VCaP (cell line): Measurements from ENCODE around the gene TRPM3.

ENCODE experiments used
- H3K27ac ChIP-seq: fragments of 450-650 bp; 2 replicates; pipeline ENCODE4 v1.5.1; 2017
- TF ChIP-seq, protein P1 (sequence below): fragments of 450-650 bp; conservative IDR thresholded peaks from 2 replicates; pipeline ENCODE4 v1.5.1; 2017; ENCODE audit warnings: mild to moderate bottlenecking, moderate library complexity

TRPM3 gene

DNA sequence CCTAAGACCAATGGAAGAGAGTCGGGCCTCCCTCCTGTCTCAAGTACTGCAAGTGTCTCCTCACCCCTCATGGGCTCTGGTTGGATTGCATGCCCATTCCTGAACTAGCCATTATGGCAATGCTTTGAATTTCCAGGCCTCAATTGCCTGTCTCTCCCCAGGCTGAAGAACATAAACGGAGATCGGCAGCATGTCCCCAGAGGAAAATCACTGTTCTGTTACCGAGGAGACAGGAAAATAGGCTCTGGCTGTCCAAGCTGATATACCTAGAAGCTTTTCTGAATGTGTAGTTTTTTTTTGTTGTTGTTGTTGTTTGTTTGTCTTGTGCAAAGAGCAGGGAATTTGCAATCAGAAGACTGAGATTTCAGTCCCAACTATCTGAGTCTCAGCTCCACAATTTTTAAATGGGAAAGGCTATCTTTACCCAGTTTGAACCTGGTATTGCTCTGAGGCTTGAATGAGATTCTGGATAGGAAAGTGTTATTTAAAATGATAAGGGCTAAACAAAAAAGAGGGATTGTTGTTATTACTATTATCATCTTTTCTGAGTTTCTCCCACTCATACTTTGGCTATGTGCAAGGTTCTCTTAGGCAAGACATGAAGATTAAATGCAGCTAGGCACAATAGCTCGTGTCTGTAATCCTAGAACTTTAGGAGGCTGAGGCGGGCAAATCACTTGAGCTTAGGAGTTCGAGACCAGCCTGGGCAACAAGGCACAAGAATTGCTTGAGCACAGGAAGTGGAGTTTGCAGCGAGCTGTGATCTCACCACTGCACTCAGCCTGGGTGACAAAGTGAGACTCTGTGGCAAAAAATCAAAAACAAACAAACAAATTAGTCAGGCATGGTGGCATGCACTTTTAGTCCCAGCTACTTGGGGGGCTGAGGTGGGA, 629.7 kb downstream of the TRPM3 start:
- H3K27ac ChIP-seq = peak overlapping the region; percentile 95
- TF ChIP-seq, protein P1, sequence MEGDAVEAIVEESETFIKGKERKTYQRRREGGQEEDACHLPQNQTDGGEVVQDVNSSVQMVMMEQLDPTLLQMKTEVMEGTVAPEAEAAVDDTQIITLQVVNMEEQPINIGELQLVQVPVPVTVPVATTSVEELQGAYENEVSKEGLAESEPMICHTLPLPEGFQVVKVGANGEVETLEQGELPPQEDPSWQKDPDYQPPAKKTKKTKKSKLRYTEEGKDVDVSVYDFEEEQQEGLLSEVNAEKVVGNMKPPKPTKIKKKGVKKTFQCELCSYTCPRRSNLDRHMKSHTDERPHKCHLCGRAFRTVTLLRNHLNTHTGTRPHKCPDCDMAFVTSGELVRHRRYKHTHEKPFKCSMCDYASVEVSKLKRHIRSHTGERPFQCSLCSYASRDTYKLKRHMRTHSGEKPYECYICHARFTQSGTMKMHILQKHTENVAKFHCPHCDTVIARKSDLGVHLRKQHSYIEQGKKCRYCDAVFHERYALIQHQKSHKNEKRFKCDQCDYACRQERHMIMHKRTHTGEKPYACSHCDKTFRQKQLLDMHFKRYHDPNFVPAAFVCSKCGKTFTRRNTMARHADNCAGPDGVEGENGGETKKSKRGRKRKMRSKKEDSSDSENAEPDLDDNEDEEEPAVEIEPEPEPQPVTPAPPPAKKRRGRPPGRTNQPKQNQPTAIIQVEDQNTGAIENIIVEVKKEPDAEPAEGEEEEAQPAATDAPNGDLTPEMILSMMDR = no peak

DNA sequence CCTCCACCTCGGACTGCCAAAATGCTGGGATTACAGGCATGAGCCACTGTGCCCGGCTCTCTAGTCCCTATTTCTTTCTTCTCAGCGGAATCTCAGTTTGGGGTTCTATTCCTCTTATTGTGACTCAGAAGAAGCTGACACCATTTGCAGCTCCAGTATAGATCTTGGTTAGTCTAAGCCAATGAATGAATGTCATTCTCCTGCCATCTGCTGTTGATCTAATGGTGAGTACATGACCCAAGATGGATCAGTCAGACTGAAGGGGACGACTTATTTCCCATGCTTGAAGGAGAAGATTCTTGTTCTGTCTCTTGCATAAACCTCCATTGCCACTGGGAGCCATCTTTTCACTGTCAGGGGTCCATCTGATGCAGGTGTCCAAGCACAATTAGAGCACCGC, 630.9 kb downstream of the TRPM3 start:
- H3K27ac ChIP-seq = no peak overlapping the region; the same call in 1 of the 2 replicates
- TF ChIP-seq, protein P1 = no peak

DNA sequence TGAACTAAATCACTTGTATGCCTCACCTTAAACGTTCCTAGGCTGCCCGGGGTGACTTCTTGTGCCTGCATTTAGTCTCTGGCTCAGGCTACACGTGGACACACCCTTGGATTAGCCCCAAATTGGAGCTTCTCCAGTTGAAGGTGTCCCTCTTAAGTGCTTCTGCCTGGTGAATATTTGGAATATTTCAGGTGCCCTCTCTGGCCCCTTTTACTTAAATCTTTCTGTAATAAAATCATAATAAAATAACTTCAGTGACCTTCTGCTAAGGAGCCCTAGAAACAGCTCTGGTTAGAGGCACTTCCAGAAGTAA, 632.7 kb downstream of the TRPM3 start:
- TF ChIP-seq, protein P1 = no peak
- no peak overlapping the region for H3K27ac ChIP-seq

DNA sequence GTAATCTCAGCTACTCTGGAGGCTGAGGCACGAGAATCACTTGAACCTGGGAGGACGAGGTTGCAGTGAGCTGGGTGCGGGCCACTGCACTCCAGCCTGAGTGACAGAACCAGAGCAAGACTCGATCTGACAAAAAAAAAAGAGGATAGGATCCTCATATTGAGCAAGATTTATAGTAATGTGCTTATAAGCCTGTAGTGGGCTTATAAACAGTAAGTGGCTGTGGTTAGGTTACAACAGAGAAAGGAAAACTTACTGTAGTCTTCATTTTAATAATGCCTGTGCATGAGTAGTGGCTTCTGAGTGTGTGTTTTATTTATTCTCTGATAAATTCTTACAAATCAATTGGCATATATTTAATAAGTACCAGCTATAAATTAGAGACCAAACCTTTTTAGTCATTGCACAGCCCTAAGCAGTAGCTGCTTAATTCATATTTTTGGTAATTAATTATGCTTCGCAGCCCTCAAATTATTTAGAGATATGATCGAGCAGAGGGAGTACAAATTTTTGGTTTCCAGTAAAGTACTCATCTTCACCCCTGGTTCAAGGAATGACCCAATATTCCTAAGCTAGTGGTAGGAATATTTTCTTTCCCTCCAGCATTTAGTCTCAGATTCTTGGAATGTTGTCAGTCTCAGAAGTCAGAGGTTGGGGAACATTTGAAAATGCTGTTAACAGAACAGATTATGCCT, 633.2 kb downstream of the TRPM3 start:
- no peak overlapping the region for H3K27ac ChIP-seq
- TF ChIP-seq, protein P1 = no peak

DNA sequence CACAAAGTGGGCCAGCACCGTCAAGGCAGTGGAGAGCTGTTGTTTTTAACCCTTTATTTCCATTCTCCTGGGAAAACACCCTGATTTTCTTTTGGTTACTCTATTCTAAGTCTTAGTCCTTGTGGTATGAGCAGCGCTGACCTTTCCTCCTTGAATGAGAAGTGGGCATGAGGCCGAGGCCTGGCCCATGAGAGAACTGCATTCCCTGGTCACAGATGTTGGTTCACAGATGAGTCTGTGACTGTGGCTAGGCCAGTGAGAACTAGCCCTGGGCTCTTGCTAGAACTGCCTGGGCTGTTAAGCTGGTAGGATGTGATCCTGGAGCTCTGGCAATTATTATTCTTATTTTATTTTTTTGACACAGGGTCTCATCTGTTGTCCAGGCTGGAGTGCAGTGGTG, 635.3 kb downstream of the TRPM3 start:
- TF ChIP-seq, protein P1 = no peak
- no peak overlapping the region for H3K27ac ChIP-seq

DNA sequence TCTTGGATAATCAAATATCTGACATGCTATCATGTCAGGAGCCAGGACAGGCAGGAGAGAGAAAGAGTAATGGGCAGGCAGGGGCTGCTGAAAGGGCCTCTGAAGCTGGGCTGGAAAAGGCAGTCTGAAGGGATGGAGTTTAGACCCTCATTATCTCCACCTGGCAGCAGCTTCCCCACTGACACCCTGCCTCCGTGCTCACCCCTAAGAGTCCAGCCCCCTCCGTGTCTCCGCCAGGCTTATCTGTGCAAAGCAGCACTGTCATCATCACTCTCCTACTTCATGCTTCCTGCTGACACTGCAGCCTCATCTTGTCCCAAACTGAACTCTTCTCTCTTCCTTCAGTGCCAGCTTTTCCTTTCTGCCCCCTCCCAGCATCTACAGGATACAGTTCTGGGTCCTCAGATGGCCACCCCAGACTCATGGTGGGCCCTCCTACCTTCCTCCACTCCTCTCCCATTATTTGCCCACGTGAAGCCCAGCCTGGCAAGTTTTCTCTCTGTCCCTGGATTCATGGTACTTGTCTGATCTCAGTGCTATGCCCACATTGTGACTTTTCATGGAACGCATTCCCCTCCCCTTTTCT, 636.1 kb downstream of the TRPM3 start:
- TF ChIP-seq, protein P1 = no peak
- no peak overlapping the region for H3K27ac ChIP-seq
